WTC11 (cell line): ENCODE results near the gene MAGEB17.

Experiments
- CREB1 ChIP-seq: sonication (generic); formaldehyde crosslinking; IDR thresholded peaks from 2 replicates; pipeline ENCODE4 v1.8.0; 2023; ENCODE audit warnings: mild to moderate bottlenecking, missing genetic modification reagents
- FOXJ3 ChIP-seq: sonication (generic); formaldehyde crosslinking; IDR thresholded peaks from 2 replicates; pipeline ENCODE4 v1.9.0; 2021; ENCODE audit warnings: missing genetic modification reagents, mild to moderate bottlenecking, borderline replicate concordance
- IRF1 ChIP-seq: sonication (generic); formaldehyde crosslinking; IDR thresholded peaks from 2 replicates; pipeline ENCODE4 v1.8.0; 2023; ENCODE audit warnings: missing genetic modification reagents
- NFE2L1 ChIP-seq: sonication (generic); formaldehyde crosslinking; IDR thresholded peaks from 2 replicates; pipeline ENCODE4 v1.8.1; 2023; ENCODE audit warnings: missing genetic modification reagents
- RELA ChIP-seq: sonication (generic); formaldehyde crosslinking; IDR thresholded peaks from 2 replicates; pipeline ENCODE4 v1.8.1; 2022; ENCODE audit warnings: missing genetic modification reagents, mild to moderate bottlenecking, borderline replicate concordance
- TEAD4 ChIP-seq: sonication (generic); formaldehyde crosslinking; IDR thresholded peaks from 2 replicates; pipeline ENCODE4 v1.8.0; 2022; ENCODE audit warnings: mild to moderate bottlenecking, missing genetic modification reagents
- ZNF263 ChIP-seq: sonication (generic); formaldehyde crosslinking; IDR thresholded peaks from 2 replicates; pipeline ENCODE4 v1.8.1; 2022; ENCODE audit warnings: low read depth, mild to moderate bottlenecking, moderate library complexity, missing genetic modification reagents
- ZNF396 ChIP-seq: fragments of 250-450 bp; sonication (Bioruptor Pico); IDR thresholded peaks from 2 replicates; pipeline ENCODE4 v1.8.0; 2021; ENCODE audit warnings: mild to moderate bottlenecking, moderate library complexity, borderline replicate concordance
- ZNF423 ChIP-seq: fragments of 250-450 bp; sonication (Bioruptor Pico); IDR thresholded peaks from 2 replicates; pipeline ENCODE4 v2.1.2; 2022; ENCODE audit warnings: mild to moderate bottlenecking, moderate library complexity
- ZSCAN18 ChIP-seq: fragments of 250-450 bp; sonication (Bioruptor Pico); IDR thresholded peaks from 2 replicates; pipeline ENCODE4 v2.1.2; 2022; ENCODE audit warnings: mild to moderate bottlenecking, moderate library complexity
- TF ChIP-seq, protein P1 (sequence below): fragments of 200-600 bp; IDR thresholded peaks from 2 replicates; pipeline ENCODE4 v1.8.0; 2022; ENCODE audit warnings: antibody characterized with exemption
- TF ChIP-seq, protein P2 (sequence below): sonication (generic); formaldehyde crosslinking; IDR thresholded peaks from 2 replicates; pipeline ENCODE4 v1.8.0; 2023; ENCODE audit warnings: mild to moderate bottlenecking, missing genetic modification reagents
- TF ChIP-seq, protein P3 (sequence below): sonication (generic); formaldehyde crosslinking; IDR thresholded peaks from 2 replicates; pipeline ENCODE4 v1.8.0; 2022; ENCODE audit warnings: mild to moderate bottlenecking, missing genetic modification reagents

- TF ChIP-seq FOXJ3 (CRISPR knock-in tag) (no peak), CREB1 (CRISPR knock-in tag) (no peak), NFE2L1 (CRISPR knock-in tag) (no peak), ZSCAN18 (no peak), TEAD4 (CRISPR knock-in tag) (no peak), RELA (CRISPR knock-in tag) (no peak), ZNF263 (CRISPR knock-in tag) (no peak), ZNF423 (CRISPR knock-in tag) (no peak), IRF1 (CRISPR knock-in tag) (no peak), ZNF396 (CRISPR knock-in tag) (no peak)
- TF ChIP-seq, protein P1, sequence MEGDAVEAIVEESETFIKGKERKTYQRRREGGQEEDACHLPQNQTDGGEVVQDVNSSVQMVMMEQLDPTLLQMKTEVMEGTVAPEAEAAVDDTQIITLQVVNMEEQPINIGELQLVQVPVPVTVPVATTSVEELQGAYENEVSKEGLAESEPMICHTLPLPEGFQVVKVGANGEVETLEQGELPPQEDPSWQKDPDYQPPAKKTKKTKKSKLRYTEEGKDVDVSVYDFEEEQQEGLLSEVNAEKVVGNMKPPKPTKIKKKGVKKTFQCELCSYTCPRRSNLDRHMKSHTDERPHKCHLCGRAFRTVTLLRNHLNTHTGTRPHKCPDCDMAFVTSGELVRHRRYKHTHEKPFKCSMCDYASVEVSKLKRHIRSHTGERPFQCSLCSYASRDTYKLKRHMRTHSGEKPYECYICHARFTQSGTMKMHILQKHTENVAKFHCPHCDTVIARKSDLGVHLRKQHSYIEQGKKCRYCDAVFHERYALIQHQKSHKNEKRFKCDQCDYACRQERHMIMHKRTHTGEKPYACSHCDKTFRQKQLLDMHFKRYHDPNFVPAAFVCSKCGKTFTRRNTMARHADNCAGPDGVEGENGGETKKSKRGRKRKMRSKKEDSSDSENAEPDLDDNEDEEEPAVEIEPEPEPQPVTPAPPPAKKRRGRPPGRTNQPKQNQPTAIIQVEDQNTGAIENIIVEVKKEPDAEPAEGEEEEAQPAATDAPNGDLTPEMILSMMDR = no peak
- TF ChIP-seq, protein P2, sequence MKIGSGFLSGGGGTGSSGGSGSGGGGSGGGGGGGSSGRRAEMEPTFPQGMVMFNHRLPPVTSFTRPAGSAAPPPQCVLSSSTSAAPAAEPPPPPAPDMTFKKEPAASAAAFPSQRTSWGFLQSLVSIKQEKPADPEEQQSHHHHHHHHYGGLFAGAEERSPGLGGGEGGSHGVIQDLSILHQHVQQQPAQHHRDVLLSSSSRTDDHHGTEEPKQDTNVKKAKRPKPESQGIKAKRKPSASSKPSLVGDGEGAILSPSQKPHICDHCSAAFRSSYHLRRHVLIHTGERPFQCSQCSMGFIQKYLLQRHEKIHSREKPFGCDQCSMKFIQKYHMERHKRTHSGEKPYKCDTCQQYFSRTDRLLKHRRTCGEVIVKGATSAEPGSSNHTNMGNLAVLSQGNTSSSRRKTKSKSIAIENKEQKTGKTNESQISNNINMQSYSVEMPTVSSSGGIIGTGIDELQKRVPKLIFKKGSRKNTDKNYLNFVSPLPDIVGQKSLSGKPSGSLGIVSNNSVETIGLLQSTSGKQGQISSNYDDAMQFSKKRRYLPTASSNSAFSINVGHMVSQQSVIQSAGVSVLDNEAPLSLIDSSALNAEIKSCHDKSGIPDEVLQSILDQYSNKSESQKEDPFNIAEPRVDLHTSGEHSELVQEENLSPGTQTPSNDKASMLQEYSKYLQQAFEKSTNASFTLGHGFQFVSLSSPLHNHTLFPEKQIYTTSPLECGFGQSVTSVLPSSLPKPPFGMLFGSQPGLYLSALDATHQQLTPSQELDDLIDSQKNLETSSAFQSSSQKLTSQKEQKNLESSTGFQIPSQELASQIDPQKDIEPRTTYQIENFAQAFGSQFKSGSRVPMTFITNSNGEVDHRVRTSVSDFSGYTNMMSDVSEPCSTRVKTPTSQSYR (CRISPR knock-in tag) = no peak
- TF ChIP-seq, protein P3, sequence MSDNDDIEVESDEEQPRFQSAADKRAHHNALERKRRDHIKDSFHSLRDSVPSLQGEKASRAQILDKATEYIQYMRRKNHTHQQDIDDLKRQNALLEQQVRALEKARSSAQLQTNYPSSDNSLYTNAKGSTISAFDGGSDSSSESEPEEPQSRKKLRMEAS (CRISPR knock-in tag) = no peak
These were observed 8.2 kb downstream of the MAGEB17 start for GRCh38 chrX:16175329-16176061.
